B cell (primary cell): ENCODE data around the gene NCAM1.

Experiments
- EZH2 ChIP-seq: IDR thresholded peaks from 2 replicates; pipeline ENCODE4 v1.6.1; 2012; ENCODE audit warnings: borderline replicate concordance, low read depth, mild to moderate bottlenecking, moderate library complexity, low read length; ENCODE audit not compliant: insufficient read depth, poor library complexity, severe bottlenecking
- TF ChIP-seq, protein P1 (sequence below): fragments of 200-600 bp; IDR thresholded peaks from one replicate; pipeline ENCODE4 v1.8.0; 2022; ENCODE audit warnings: antibody characterized with exemption, mild to moderate bottlenecking

GRCh38 chr11:113269096-113269495 lies 307.9 kb downstream of the NCAM1 start:
- TF ChIP-seq, protein P1, sequence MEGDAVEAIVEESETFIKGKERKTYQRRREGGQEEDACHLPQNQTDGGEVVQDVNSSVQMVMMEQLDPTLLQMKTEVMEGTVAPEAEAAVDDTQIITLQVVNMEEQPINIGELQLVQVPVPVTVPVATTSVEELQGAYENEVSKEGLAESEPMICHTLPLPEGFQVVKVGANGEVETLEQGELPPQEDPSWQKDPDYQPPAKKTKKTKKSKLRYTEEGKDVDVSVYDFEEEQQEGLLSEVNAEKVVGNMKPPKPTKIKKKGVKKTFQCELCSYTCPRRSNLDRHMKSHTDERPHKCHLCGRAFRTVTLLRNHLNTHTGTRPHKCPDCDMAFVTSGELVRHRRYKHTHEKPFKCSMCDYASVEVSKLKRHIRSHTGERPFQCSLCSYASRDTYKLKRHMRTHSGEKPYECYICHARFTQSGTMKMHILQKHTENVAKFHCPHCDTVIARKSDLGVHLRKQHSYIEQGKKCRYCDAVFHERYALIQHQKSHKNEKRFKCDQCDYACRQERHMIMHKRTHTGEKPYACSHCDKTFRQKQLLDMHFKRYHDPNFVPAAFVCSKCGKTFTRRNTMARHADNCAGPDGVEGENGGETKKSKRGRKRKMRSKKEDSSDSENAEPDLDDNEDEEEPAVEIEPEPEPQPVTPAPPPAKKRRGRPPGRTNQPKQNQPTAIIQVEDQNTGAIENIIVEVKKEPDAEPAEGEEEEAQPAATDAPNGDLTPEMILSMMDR: no peak
- no peak for TF ChIP-seq EZH2
